ENCODE data around the gene HOXD4. TPM values are rescaled to one million over a fixed set of nuclear protein-coding genes. Genes with fewer than 3 reads are reported as not detected.

The HOXD4 gene
- total and polyA plus RNA-seq, 11 donors: 0.10 to 0.96 (median 0.41) TPM; not detected in 2

GRCh38 chr2:176169181-176169580, 17.8 kb downstream of the HOXD4 start:
- H3K4me3 ChIP-seq: no peak overlapping the region
- H3K36me3 ChIP-seq: no peaks in the 10 kb centered on the region
- peaks cover 53 to 100% (median 92%) of the 10 kb centered on the region in 9 donors for H3K27me3 ChIP-seq
- no peak for TF ChIP-seq CTCF (IDR thresholded peaks at IDR 0.05)
- TF ChIP-seq POLR2A (IDR thresholded peaks at IDR 0.05): no peak
- DNase-seq (no peak), ATAC-seq (no peak)
- peaks cover 0 to 20% (median 4%) of the 10 kb centered on the region in 12 donors for H3K4me1 ChIP-seq
- no peaks in the 10 kb centered on the region for H3K9me3 ChIP-seq
- 77 to 94% (median 83%) methylated on average over 3 to 5 of the region's 5 CpGs for WGBS, 4 donors
- intact Hi-C loops (cut with DNase I): no loop called here
- no peak overlapping the region for H3K27ac ChIP-seq

DNA sequence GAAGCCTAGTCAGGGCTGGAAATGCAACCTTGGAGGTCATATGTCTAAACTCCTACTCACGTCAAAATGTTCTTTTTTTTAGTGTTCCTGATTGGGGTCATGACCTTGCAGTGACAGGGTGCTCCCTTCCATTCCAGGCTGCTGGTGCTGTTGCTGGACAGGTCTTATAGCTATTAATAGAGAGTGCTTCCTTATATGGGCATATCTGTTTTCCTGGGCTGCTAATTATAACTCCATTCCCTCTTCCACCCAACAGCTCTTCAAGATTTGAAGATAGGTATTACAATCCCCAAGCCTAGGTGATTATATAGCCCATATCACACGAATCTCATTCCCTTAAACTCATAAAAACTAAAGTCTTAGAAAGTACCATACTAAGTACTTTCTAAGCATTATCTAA, 18.4 kb downstream of the HOXD4 start:
- intact Hi-C loops (cut with DNase I): loop anchor here in 1 of 10 donors (10.0 kb wide), 1 partner anchor 95 kb away; the partner anchor contains the start of gene MTX2
- WGBS, 4 donors: 63 to 78% (median 74%) methylated on average over 2 of the region's 2 CpGs
- ATAC-seq (no peak), DNase-seq (no peak)
- H3K36me3 ChIP-seq: no peaks in the 10 kb centered on the region
- no peak for TF ChIP-seq POLR2A (IDR thresholded peaks at IDR 0.05)
- TF ChIP-seq CTCF (IDR thresholded peaks at IDR 0.05): no peak
- peaks cover 0 to 24% (median 4%) of the 10 kb centered on the region in 12 donors for H3K4me1 ChIP-seq
- H3K27ac ChIP-seq: no peak overlapping the region
- peaks cover 51 to 100% (median 92%) of the 10 kb centered on the region in 9 donors for H3K27me3 ChIP-seq
- H3K4me3 ChIP-seq: no peak overlapping the region
- H3K9me3 ChIP-seq: no peaks in the 10 kb centered on the region

- no peak for DNase-seq
- ATAC-seq: no peak
- no peaks in the 10 kb centered on the region for H3K36me3 ChIP-seq
- WGBS, 4 donors: 87 to 95% (median 88%) methylated on average over 1 of the region's 1 CpG
- peaks cover 0 to 22% (median 0%) of the 10 kb centered on the region in 12 donors for H3K4me1 ChIP-seq
- no peak for TF ChIP-seq CTCF (IDR thresholded peaks at IDR 0.05)
- no peak for TF ChIP-seq POLR2A (IDR thresholded peaks at IDR 0.05)
- peak overlapping the region in 1 of 12 donors; percentile 76 for H3K27ac ChIP-seq
- no peaks in the 10 kb centered on the region for H3K9me3 ChIP-seq
- intact Hi-C loops (cut with DNase I): loop anchor here in 1 of 10 donors (10.0 kb wide), 1 partner anchor 94 kb away; the partner anchor contains the start of gene MTX2
- H3K4me3 ChIP-seq: no peak overlapping the region
- H3K27me3 ChIP-seq: peaks cover 48 to 100% (median 91%) of the 10 kb centered on the region in 9 donors
Measured at GRCh38 chr2:176170602-176171305, 19.4 kb downstream of the HOXD4 start.

- 7 to 33% (median 18%) methylated on average over 31 to 51 of the region's 51 CpGs for WGBS, 4 donors
- Histone ChIP-seq H3K4me3 (peak overlapping the region in 1 of 12 donors; percentile 7), H3K9me3 (no peaks in the 10 kb centered on the region), H3K36me3 (no peaks in the 10 kb centered on the region), H3K27ac (peak overlapping the region in 2 of 12 donors; percentile 49 to 76), H3K27me3 (peaks cover 48 to 100% (median 94%) of the 10 kb centered on the region in 9 donors), H3K4me1 (peaks cover 0 to 22% (median 0%) of the 10 kb centered on the region in 12 donors)
- no peak for ATAC-seq
- DNase-seq: no peak
- no peak for TF ChIP-seq POLR2A (IDR thresholded peaks at IDR 0.05)
- TF ChIP-seq CTCF (IDR thresholded peaks at IDR 0.05): no peak
- intact Hi-C loops (cut with DNase I): loop anchor here in 1 of 10 donors (10.0 kb wide), 1 partner anchor 93 kb away; the partner anchor contains the start of gene MTX2
Measured at GRCh38 chr2:176171351-176172006, 20.1 kb downstream of the HOXD4 start.

All from heart left ventricle (tissue), 16 donors.